GM12878 (cell line): Measurements from ENCODE around the gene STIL. TPM values are rescaled to one million over a fixed set of nuclear protein-coding genes. Genes with fewer than 3 reads are reported as not detected.

Experiments
- CREM ChIP-seq: IDR thresholded peaks from 2 replicates; pipeline ENCODE4 v1.6.1; 2014; ENCODE audit warnings: antibody characterized with exemption, low read depth
- EZH2 ChIP-seq: IDR thresholded peaks from 2 replicates; pipeline ENCODE4 v1.6.1; 2012; ENCODE audit warnings: low read depth, mild to moderate bottlenecking, control low read depth, inconsistent platforms, low read length, borderline replicate concordance; ENCODE audit not compliant: control insufficient read depth
- GABPA ChIP-seq: IDR thresholded peaks from 2 replicates; pipeline ENCODE4 v1.6.1; 2014; ENCODE audit warnings: antibody characterized with exemption, low read depth, mild to moderate bottlenecking, inconsistent platforms
- HDAC2 ChIP-seq: fragments of 200-600 bp; sonication (generic); IDR thresholded peaks from 2 replicates; pipeline ENCODE4 v1.6.1; 2017
- KAT2A ChIP-seq: conservative IDR thresholded peaks from 2 replicates; pipeline ENCODE4 v1.6.1; 2011; ENCODE audit warnings: low read depth, low read length; ENCODE audit not compliant: control insufficient read depth
- MLLT1 ChIP-seq: fragments of 450-650 bp; IDR thresholded peaks from 2 replicates; pipeline ENCODE4 v1.6.1; 2016; ENCODE audit warnings: mild to moderate bottlenecking
- NBN ChIP-seq: fragments of 450-650 bp; IDR thresholded peaks from 2 replicates; pipeline ENCODE4 v1.6.1; 2016
- POLR2A ChIP-seq: IDR thresholded peaks from 2 replicates; pipeline ENCODE4 v1.6.1; 2011; ENCODE audit warnings: low read depth, mild to moderate bottlenecking, low read length
- RBBP5 ChIP-seq: fragments of 200-600 bp; sonication (generic); conservative IDR thresholded peaks from 2 replicates; pipeline ENCODE4 v1.6.1; 2016
- STAT1 ChIP-seq: fragments of 450-650 bp; conservative IDR thresholded peaks from 2 replicates; pipeline ENCODE4 v1.6.1; 2014; ENCODE audit warnings: antibody characterized with exemption, mild to moderate bottlenecking
- SUZ12 ChIP-seq: fragments of 200-600 bp; sonication (generic); IDR thresholded peaks from one replicate; pipeline ENCODE4 v1.6.1; 2018; ENCODE audit warnings: antibody characterized with exemption, mild to moderate bottlenecking; ENCODE audit not compliant: unreplicated experiment
- TCF3 ChIP-seq: IDR thresholded peaks from 2 replicates; pipeline ENCODE4 v1.6.1; 2012; ENCODE audit warnings: low read depth, mild to moderate bottlenecking, low read length, borderline replicate concordance; ENCODE audit not compliant: insufficient read depth
- TCF7 ChIP-seq: IDR thresholded peaks from 2 replicates; pipeline ENCODE4 v1.6.1; 2014; ENCODE audit warnings: antibody characterized with exemption, borderline replicate concordance
- ZNF274 ChIP-seq: IDR thresholded peaks from one replicate; pipeline ENCODE4 v1.8.0; 2011; ENCODE audit not compliant: insufficient read length, insufficient read depth
- ZSCAN29 ChIP-seq: fragments of 450-650 bp; IDR thresholded peaks from 2 replicates; pipeline ENCODE4 v1.6.1; 2017; ENCODE audit warnings: mild to moderate bottlenecking, moderate library complexity
- polyA plus RNA-seq, 11 experiments: library from polyadenylated mRNA; depleted of rRNA in 4 of 11; unstranded in 6 of 11; stranded (reverse) in 5 of 11; fragments of >200 nt; fragmentation: Nextera tagmentation in 4 of 11; fragmentation: Illumina TruSeq in 1 of 11; extraction: Ambion mirVana in 4 of 11; extraction: Trizol in 1 of 11; gene quantifications; 1 replicate in 1 of 11; 2 replicates in 10 of 11; pipeline versions ENCODE4 v1.2.1 to v1.2.3, GENCODE V29; 2011 to 2016; ENCODE audit warnings: inconsistent platforms in 2 of 11, missing spikeins in 2 of 11, low read depth in 1 of 11
- total RNA-seq, 4 experiments: library from RNA; depleted of rRNA in 3 of 4; stranded (reverse); fragments of >200 nt in 3 of 4; fragmentation: Illumina TruSeq in 1 of 4; extraction: Trizol in 1 of 4; gene quantifications; 2 replicates each; pipeline versions ENCODE4 v1.2.1 to v1.2.3, GENCODE V29; 2013 to 2021

STIL gene
- total and polyA plus RNA-seq, 10 of the 15 experiments (the other 5 are each of a cell fraction or from before 2014, with no cell fraction given) = 6.0 to 35.1 (median 26.5) TPM

GRCh38 chr1:47333922-47334764 lies 20.2 kb upstream of the STIL start (continued):
- TF ChIP-seq MLLT1 (peak; percentile 56; the same call in 1 of the 2 replicates), RBBP5 (no peak), EZH2 (no peak), ZSCAN29 (0 out of 2 replicates have a peak, but pooled peaks have one; percentile 28), POLR2A (peak; percentile 80), CREM (peak; percentile 16; the same call in 1 of the 2 replicates), HDAC2 (no peak), TCF3 (no peak), GABPA (0 out of 2 replicates have a peak, but pooled peaks have one; percentile 9), SUZ12 (no peak), KAT2A (no peak), STAT1 (peak; percentile 72; the same call in 1 of the 2 replicates), NBN (peak; percentile 62; the same call in 1 of the 2 replicates), TCF7 (0 out of 2 replicates have a peak, but pooled peaks have one; percentile 19), ZNF274 (no peak)
